Gastroesophageal sphincter (tissue), 4 donors: ENCODE measurements around the gene KRTCAP3. TPM values are rescaled to one million over a fixed set of nuclear protein-coding genes. Genes with fewer than 3 reads are reported as not detected.
A peak's percentile ranks its signal among the peaks of the same experiment; 100 is the strongest.

Experiments
- ATAC-seq: fragments of 150-250 bp; one replicate; pipeline ENCODE4 v1.9.1; 2016; ENCODE audit warnings: mild to moderate bottlenecking, moderate library complexity
- H3K27ac ChIP-seq, 4 donors: fragments of 200-600 bp; sonication (generic) in 3 of 4; 1 replicate in 3 of 4; 2 replicates in 1 of 4; pipeline ENCODE4 v1.5.1; 2016 to 2019
- H3K27me3 ChIP-seq: fragments of 200-600 bp; sonication (generic); one replicate; pipeline ENCODE4 v1.5.1; 2019
- H3K36me3 ChIP-seq, 2 donors: fragments of 200-600 bp; sonication (generic); one replicate each; pipeline ENCODE4 v1.5.1; 2019; ENCODE audit warnings: control low read depth in 1 of 2
- H3K4me1 ChIP-seq, 3 donors: fragments of 200-600 bp; sonication (generic); 1 replicate in 2 of 3; 2 replicates in 1 of 3; pipeline ENCODE4 v1.5.1; 2016 to 2019; ENCODE audit warnings: control low read depth in 2 of 3
- H3K4me3 ChIP-seq, 2 donors: fragments of 200-600 bp; sonication (generic); one replicate each; pipeline ENCODE4 v1.5.1; 2019; ENCODE audit warnings: mild to moderate bottlenecking in 1 of 2, moderate library complexity in 1 of 2
- H3K9me3 ChIP-seq, 3 donors: fragments of 200-600 bp; sonication (generic); one replicate each; pipeline ENCODE4 v1.5.1; 2017 to 2019; ENCODE audit warnings: control low read depth in 2 of 3
- CTCF ChIP-seq, 4 experiments: fragments of 200-600 bp in 2 of 4; fragments of 450-650 bp in 2 of 4; sonication (generic) in 1 of 4; IDR thresholded peaks; one replicate each; pipeline ENCODE4 v1.5.1; 2017 to 2019; ENCODE audit warnings: antibody characterized with exemption in 4 of 4, mild to moderate bottlenecking in 2 of 4, moderate library complexity in 2 of 4
- EP300 ChIP-seq: sonication (generic); formaldehyde crosslinking; IDR thresholded peaks from one replicate; pipeline ENCODE4 v1.6.1; 2017; ENCODE audit warnings: antibody characterized with exemption, mild to moderate bottlenecking
- POLR2A ChIP-seq, 2 donors: fragments of 450-650 bp; IDR thresholded peaks; one replicate each; pipeline ENCODE4 v1.6.1; 2017; ENCODE audit warnings: antibody characterized with exemption in 2 of 2, mild to moderate bottlenecking in 2 of 2, moderate library complexity in 1 of 2
- POLR2AphosphoS5 ChIP-seq: sonication (generic); formaldehyde crosslinking; IDR thresholded peaks from one replicate; pipeline ENCODE4 v1.6.1; 2017; ENCODE audit warnings: antibody characterized with exemption
- WGBS, 2 donors: methylation state at CpG; one replicate each; pipeline ENCODE4 v1.1.5; 2018; ENCODE audit warnings: low coverage in 1 of 2; 5-methylcytosine and 5-hydroxymethylcytosine counted together
- small RNA-seq, 4 donors: library from RNA; depleted of rRNA; stranded (forward); fragments of <200 nt; gene quantifications; one replicate each; pipeline ENCODE3, GENCODE V24; 2016
- total RNA-seq, 4 donors: library from RNA; depleted of rRNA; stranded (reverse); fragments of >200 nt; gene quantifications; one replicate each; pipeline ENCODE4 v1.1.0, GENCODE V29; 2016

The KRTCAP3 gene
- total RNA-seq, 4 donors from 2014 or later: 0.94 to 1.1 TPM; not detected in 2

DNA sequence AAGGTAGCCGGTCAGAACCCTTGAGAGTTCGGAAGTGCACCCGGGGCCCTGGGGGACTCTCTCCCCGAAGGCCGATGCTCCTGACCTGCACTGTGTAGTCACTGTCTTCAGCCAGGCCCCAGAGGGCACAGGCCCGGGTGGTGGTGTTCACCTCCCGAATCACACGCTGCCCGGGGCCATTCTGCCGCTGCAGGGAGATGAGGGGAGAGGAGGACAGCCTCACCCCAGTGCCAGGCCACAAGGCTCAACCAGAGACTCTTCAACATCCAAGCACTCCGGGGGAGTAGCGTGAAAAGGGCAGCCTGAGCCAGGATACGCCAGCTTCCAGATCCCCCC lies 51.7 kb downstream of the KRTCAP3 start:
- H3K9me3 ChIP-seq: no peaks in the 10 kb centered on the region
- peaks cover 0 to 5% of the 10 kb centered on the region in 2 donors for H3K36me3 ChIP-seq
- peak overlapping the region in 3 of 4 donors; percentile 69 to 75 (median 70) for H3K27ac ChIP-seq
- peaks cover 0 to 35% (median 0%) of the 10 kb centered on the region in 3 donors for H3K4me1 ChIP-seq
- peak overlapping the region in 1 of 2 donors; percentile 89 for H3K4me3 ChIP-seq
- no CpG with 5 or more reads among the region's 13 CpGs for WGBS, 2 donors
- ATAC-seq: no peak
- H3K27me3 ChIP-seq: peaks cover 2% of the 10 kb centered on the region
- TF ChIP-seq POLR2A (IDR thresholded peaks at IDR 0.05): no peak
- TF ChIP-seq EP300: no peak
- TF ChIP-seq POLR2AphosphoS5: no peak
- TF ChIP-seq CTCF (IDR thresholded peaks at IDR 0.05): no peak

Small RNA genes within 50 kb of the gene (small RNA-seq; reads per million reads assigned to genes)
- 0 reads per million in 4 donors for gene RNU6-986P

Other genes starting within 250 kb of the KRTCAP3 start
- 100 to 1,000 TPM; 124 to 147 (median 129) TPM for gene ATRAID, start 230.3 kb upstream of the KRTCAP3 start, total RNA-seq
- gene SLC5A6, start 230.1 kb upstream of the KRTCAP3 start, total RNA-seq: 10 to 100 TPM in 3 of 4 donors, 1 to 10 TPM in 1; 8.3 to 16.8 (median 13.5) TPM
- 10 to 100 TPM; 12.1 to 23.3 (median 16.3) TPM for gene CAD, start 225.0 kb upstream of the KRTCAP3 start, total RNA-seq
- gene SLC30A3, start 179.3 kb upstream of the KRTCAP3 start, total RNA-seq: not detected
- gene DNAJC5G, start 166.9 kb upstream of the KRTCAP3 start, total RNA-seq: not detected
- gene TRIM54, start 160.0 kb upstream of the KRTCAP3 start, total RNA-seq: under 1 TPM in 2 of 4 donors, not detected in 2; 0.15 to 0.31 TPM
- gene UCN, start 133.9 kb upstream of the KRTCAP3 start, total RNA-seq: 1 to 10 TPM in 3 of 4 donors, under 1 TPM in 1; 0.67 to 5.0 (median 2.0) TPM
- gene MPV17, start 119.3 kb upstream of the KRTCAP3 start, total RNA-seq: 10 to 100 TPM; 57.9 to 93.4 (median 66.4) TPM
- gene GTF3C2, start 85.6 kb upstream of the KRTCAP3 start, total RNA-seq: 10 to 100 TPM; 26.2 to 68.5 (median 32.0) TPM
- gene EIF2B4, start 72.0 kb upstream of the KRTCAP3 start, total RNA-seq: 10 to 100 TPM; 40.8 to 54.9 (median 48.8) TPM
- 100 to 1,000 TPM; 104 to 130 (median 118) TPM for gene SNX17, start 71.8 kb upstream of the KRTCAP3 start, total RNA-seq
- gene ZNF513, start 61.6 kb upstream of the KRTCAP3 start, total RNA-seq: 10 to 100 TPM in 2 of 4 donors, 1 to 10 TPM in 2; 6.6 to 16.3 (median 11.0) TPM
- 10 to 100 TPM; 50.2 to 74.2 (median 58.8) TPM for gene PPM1G, start 32.8 kb upstream of the KRTCAP3 start, total RNA-seq
- gene NRBP1, start 13.8 kb upstream of the KRTCAP3 start, total RNA-seq: 10 to 100 TPM; 78.5 to 90.7 (median 89.1) TPM
- gene IFT172, start 47.4 kb downstream of the KRTCAP3 start, total RNA-seq: 10 to 100 TPM; 17.9 to 34.8 (median 30.3) TPM
- 10 to 100 TPM in 2 of 4 donors, 1 to 10 TPM in 2; 7.0 to 11.7 (median 9.9) TPM for gene FNDC4, start 52.8 kb downstream of the KRTCAP3 start, total RNA-seq
- under 1 TPM in 1 of 4 donors, not detected in 3; 0.58 TPM for gene GCKR, start 54.5 kb downstream of the KRTCAP3 start, total RNA-seq
- gene ZNF512, start 140.7 kb downstream of the KRTCAP3 start, total RNA-seq: 10 to 100 TPM; 32.3 to 52.1 (median 44.4) TPM
- 10 to 100 TPM in 1 of 4 donors, 1 to 10 TPM in 3; 3.1 to 14.0 (median 5.0) TPM for gene CCDC121, start 186.6 kb downstream of the KRTCAP3 start, total RNA-seq
- gene GPN1, start 186.7 kb downstream of the KRTCAP3 start, total RNA-seq: 10 to 100 TPM; 20.9 to 34.5 (median 21.4) TPM
- gene SUPT7L, start 221.2 kb downstream of the KRTCAP3 start, total RNA-seq: 10 to 100 TPM; 15.1 to 31.9 (median 25.6) TPM
- gene SLC4A1AP, start 221.5 kb downstream of the KRTCAP3 start, total RNA-seq: 10 to 100 TPM; 18.1 to 23.5 (median 21.4) TPM